Right forelimb (tissue), 1 donor: ENCODE results near the gene NUDC.
"Not testable (repeated sequence)": the region's sequence is repeated elsewhere in the genome, so short reads cannot be mapped to it uniquely, and the experiment has no call there.

Experiments
- DNase-seq: peaks from one replicate; pipeline ENCODE4 v3.0.0-alpha.2; 2018

NUDC gene

GRCh38 chr1:26951821-26952497 lies 30.4 kb downstream of the NUDC start:
- DNase-seq = no peak

DNA sequence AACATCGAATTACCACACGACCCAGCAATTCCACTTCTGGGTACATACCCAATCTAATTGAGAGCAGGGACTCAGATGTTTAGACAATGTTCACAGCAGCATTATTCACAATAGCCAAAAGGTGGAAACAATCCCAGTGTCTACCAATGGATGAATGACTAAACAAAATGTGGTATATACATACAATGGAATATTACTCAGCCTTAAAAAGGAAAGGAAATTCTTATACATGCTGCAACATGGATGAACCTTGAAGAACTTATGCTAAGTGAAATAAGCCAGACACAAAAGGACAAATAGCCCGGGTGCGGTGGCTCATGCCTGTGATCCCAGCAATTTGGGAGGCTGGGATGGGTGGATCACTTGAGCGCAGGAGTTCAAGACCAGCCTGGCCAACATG lies 31.8 kb downstream of the NUDC start:
- DNase-seq = no peak

DNA sequence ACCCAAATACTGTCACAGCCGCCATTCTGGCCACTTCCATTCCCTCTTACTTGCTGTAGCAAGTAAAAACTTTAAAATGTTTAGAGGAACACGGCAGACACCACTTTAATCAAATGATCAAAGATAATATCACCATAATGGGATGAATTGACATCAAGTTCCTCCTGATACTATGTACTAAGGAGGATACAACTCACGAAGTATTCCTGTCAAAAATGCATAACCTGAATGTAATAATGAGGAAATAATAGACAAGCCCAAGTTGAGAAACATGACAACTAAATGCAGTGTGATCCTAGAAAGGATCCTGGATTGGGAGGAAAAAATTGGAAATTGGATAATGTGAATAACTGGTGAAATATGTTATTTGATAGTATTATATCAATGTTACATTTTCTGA lies 34.8 kb downstream of the NUDC start:
- no peak for DNase-seq

DNA sequence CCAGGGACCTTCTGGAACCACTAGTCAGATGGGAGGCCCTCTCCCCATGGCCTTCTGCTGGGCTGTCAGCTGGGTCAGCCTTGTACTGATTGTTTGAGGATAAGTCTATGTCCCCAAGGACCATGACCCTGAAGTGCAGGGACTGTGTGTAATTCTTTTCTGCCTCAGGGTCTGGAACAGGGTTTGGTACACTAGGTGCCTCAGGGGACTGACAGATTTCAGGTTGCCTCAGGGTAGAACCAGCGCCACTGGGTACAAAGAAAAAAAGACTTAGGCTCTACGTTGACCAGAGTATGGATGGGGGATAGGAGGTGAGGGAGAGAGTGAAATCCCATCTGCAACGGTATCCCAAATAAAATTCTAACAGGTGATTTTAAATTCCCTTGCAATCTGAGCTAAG lies 35.8 kb downstream of the NUDC start:
- no peak for DNase-seq

DNA sequence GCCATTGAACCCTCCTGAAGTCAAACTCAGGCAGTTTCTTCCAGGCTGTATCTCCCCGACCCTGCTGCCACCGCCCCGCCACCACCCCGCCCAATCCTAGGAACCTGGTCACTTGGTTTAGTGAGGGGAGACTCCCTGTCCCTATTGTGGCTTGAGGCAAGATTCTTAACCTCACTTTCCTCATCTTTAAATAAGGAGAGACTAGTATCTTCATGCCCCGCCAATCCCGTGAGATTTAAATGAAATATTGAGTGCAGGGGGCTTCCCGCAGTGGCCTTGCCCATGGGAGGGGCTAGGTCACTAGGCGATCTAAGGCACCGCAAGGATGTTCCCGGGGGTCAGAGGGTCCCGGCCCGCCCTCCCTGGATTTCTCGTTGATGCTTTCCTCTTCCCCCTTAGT lies 37.7 kb downstream of the NUDC start:
- no peak for DNase-seq

DNA sequence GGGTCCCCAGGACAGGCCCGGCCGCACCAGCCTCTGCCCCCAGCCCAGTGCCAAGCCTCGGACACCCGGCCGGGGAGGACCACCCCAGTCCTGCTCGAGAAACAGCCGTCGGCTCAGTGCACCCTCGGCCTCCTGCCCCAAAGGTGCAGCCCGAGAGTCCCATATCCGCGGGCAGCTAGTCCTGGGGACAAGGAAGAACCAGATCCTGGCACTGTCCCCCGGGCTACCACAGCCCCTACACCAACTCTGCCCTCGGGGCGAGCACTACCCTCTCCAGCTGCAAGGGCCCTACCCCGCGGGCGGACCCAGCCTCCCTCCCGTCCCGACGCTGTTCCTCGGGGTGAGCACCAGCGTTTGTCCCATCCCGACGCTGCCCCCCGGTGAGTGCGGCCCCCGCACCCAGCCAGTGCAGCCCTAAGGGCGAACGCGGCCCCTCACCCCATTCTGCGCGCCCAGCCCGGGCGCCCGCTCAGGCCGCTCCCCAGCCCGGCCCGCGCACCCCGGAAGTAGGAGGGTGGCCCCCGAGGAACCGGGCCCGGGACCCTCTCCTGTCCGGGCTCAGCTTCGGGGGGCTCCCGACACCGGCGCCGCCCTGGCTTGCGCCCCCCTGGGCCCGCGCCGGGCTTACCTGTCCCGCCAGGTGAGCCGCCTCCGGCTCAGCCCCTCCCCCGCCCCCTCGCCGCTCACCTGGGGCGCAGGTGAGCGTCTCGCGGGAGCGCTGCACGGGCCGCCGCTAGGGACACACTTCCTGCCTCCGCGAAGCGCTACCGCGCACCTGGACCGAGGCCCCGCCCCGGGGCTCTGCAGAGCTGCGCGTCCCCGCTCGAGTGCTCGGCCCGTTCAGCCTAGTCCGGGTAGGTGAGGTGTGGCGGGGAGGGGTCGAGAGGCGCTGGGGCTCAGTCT lies 38.4 kb downstream of the NUDC start, which contains the start of gene KDF1:
KDF1 (minus strand) TSS at position 747 of the 903 bp plus-strand sequence. CDS start 8,088 bp downstream, outside the sequence.
- DNase-seq = no peak

DNA sequence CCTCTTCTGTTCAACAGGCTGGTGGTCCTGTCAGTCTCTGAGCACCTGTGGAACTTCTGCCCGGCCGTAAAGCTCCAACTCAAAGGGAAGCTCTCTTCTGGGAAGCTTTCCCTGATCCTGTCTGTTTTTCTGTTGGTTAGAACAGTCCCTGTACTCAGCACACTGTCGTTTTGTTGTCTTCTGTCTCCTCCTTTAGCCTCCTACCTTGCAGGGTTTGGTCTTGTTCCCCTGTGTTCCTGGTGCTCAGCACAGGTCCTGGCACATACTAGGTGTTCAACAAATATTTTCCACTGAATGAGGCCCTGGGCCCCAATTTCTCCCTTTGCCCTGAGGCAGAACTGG lies 39.1 kb downstream of the NUDC start:
- DNase-seq = no peak

GRCh38 chr1:26961826-26962225 lies 40.3 kb downstream of the NUDC start:
- no peak for DNase-seq

- DNase-seq = no peak
Measured at GRCh38 chr1:26965213-26965612, 43.7 kb downstream of the NUDC start.

DNA sequence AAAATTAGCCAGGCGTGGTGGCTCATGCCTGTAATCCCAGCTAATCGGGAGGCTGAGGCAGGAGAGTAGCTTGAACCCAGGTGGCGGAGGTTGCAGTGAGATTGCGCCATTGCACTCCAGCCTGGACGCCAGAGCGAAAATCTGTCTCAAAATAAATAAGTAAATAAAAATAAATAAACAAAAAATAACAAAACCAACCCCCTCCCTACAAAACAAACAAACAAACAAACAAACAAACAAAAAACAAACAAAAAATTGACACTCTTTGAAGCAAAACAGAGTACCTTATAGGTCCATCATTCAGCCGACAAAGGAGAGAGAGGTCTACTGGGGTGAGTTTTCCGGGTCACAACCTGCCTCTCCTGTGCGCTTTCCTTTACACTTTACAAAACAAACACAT lies 44.1 kb downstream of the NUDC start:
- DNase-seq = no peak

DNA sequence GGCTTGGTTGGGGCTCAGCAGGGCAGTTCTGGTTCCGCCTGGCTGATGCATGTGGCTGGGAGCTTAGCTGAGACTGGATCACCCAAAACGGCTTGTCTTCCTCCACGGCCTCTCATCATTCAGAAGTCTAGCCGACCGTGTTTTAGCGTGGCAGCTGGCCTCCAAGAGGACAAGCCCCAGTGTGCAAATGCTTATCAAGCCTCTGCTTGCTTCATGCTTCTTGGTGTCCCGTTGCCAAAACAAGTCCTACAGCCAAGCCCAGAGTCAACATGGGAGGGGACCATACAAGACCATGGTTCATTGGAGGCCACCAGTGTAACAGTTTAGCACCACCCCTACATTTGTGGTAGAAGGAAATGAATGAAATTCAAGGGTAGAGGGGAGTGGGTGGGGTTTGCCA lies 49.3 kb downstream of the NUDC start:
- no peak for DNase-seq

- DNase-seq = no peak
Measured at GRCh38 chr1:26971590-26971989, 50.0 kb downstream of the NUDC start.

- DNase-seq = no peak
Measured at GRCh38 chr1:26972390-26972789, 50.8 kb downstream of the NUDC start.

DNA sequence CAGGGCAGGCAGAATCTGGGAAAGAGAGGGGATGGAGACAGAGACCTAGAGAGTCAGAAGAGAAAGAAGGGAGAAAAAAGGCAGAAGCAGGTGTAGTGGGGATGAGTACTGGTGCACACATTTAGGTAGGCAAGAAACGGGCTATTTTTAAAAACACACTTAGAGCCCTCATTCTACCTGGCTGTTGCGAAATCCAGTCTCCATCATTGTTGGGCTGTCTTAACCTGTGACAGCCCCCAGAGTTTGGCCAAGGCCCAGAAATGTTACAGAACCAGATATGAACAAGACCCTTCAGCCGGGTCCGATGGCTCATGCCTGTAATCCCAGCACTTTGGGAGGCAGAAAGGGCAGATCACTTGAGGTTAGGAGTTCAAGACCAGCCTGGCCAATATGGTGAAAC lies 51.3 kb downstream of the NUDC start:
- DNase-seq = no peak

DNA sequence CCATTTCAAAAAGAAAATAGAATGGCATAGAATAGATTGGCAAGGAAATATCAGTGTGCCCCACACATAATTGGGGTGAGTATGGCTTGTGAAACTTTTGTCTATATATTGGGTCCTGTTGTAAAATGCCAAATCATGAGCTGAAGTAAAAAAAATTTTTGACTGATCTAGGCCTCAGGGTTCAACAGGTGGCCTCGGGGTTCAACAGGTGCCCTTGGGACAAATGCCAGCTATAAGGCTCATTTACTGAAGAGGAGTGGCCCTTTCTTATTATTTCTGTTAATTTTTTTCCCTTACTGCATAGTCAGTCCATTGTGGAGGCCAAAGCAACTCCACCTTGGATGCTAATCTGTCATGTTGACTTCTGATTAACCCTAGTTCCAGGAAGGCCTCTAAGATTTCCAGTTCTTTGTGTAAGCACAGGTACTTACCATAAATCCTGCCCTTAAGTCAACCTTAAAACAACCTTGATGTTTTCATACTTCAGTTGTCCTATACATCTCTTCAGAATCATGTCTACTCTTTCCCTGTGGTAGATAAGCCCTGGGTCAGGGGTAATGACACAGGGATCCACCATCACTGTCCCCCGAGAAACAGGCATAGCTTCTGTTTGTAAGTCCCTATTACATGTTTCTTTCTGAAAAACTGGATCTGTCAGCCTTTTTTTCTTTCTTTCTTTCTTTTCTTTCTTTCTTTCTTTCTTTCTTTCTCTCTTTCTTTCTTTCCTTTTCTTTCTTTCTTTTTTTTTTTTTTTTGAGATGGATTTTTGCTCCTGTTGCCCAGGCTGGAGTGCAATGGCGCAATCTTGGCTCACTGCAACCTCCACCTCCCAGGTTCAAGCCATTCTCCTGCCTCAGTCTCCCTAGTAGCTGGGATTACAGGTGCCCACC lies 55.3 kb downstream of the NUDC start:
- no peak for DNase-seq

- DNase-seq = no peak
Measured at GRCh38 chr1:26978901-26979300, 57.4 kb downstream of the NUDC start.

DNA sequence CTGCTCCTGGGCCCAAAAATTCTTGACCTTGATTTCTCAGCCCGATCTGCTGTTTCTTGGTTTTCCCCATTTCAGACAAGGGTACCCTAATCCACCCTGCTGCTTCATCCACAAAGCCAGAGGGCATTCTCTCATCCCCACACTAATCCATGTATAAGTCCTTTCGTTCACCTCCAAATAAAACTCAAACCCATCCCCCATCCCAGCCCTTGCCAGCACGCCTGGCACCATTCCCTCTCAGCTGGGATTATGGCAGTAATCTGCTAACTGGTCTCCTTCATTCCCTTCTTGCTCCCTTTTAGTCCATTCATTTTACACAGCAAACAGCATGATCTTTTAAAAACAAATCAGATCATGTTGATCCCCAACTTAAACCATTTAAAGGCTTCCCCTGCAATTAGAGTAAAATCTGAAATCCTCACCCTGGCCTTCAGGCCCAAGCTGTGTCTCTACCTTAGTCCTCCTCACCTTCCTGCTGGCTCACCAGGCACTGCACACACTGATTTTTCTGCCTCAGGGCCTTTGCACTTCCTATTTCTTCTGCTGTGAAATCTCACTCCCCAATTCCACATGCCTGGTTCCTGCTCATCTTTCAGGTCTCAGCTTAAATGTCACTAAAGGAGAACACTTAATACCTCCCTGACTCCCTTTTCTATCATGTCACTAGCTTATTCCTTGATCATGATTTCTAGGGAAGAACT lies 59.8 kb downstream of the NUDC start:
- DNase-seq = no peak

- no peak for DNase-seq
Measured at GRCh38 chr1:26983863-26984262, 62.3 kb downstream of the NUDC start.

DNA sequence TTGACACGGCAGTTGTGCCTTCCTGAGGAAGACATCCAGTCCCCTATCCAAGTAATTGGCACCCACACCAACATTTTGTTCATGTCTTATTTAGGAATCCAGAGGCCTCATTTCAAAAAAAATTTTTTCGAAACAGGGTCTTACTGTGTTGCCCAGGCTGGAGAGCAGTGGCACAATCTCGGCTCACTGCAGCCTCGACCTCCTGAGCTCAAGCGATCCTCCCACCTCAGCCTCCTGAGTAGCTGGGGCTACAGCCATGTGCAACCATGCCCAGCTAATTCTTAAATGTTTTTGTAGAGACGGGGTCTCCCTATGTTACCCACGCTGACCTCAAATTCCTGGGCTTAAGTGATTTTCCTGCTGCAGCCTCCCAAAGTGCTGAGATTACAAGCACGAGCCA lies 62.7 kb downstream of the NUDC start:
- DNase-seq = no peak

DNA sequence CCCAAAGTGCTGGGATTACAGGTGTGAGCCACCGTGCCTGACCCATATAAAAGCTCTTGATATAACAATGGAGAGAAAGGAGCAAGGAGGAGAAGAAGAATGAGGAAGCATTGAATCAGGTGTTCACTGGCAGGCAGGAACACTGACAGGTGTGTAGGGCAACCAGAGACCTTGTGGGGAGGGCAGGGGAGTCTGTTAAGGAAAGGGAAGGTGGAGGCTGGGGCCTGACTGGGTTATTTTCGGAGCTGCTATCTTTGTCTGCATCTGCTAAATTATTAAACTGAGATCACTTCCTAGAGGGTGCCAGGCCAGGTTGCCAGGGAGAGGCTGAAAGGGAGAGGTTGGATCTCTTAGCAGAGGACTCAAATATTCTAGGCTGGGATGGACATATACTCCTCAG lies 65.1 kb downstream of the NUDC start:
- DNase-seq = no peak

DNA sequence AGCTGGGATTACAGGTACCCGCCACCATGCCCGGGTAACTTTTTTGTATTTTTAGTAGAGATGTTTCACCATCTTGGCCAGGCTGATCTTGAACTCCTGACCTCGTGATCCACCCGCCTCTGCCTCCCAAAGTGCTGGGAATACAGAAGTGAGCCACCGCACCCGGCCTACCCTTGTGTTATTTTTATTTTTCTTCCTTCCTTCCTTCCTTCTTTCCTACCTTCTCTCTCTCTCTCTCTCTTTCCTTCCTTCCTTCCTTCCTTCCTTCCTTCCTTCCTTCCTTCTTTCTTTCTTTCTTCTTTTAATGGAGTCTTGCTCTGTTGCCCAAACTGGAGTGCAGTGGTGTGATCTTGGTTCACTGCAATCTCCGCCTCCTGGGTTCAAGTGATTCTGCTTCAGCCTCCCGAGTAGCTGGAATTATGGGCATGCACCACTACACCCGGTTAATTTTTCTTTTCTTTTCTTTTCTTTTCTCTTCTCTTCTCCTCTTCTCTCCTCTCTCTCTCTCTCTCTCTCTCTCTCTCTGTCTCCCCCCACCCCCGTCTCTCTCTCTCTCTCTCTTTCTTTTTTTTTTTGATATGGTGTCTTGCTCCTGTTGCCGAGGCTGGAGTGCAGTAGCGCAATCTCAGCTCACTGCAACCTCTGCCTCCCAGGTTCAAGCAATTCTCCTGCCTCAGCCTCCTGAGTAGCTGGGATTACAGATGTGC lies 68.0 kb downstream of the NUDC start:
- DNase-seq = not testable (repeated sequence)
